ENCODE measurements around the gene GPS2. TPM values are rescaled to one million over a fixed set of nuclear protein-coding genes. Genes with fewer than 3 reads are reported as not detected.
A peak's percentile ranks its signal among the peaks of the same experiment; 100 is the strongest.
"Not testable (repeated sequence)": the region's sequence is repeated elsewhere in the genome, so short reads cannot be mapped to it uniquely, and the experiment has no call there.

Gene GPS2
- total RNA-seq, 1 donor from 2014 or later = 48.2 TPM

GRCh38 chr17:7340179-7340578 lies 25.0 kb upstream of the GPS2 start:
- no peak for DNase-seq (ENCODE audit: extremely low read depth, low read depth, low spot score)

- DNase-seq (ENCODE audit: extremely low read depth, low read depth, low spot score) = not testable (repeated sequence)
Observed at GRCh38 chr17:7337600-7337999, 22.4 kb upstream of the GPS2 start.

GRCh38 chr17:7336240-7337175 lies 21.3 kb upstream of the GPS2 start, which contains the start of gene ACAP1:
ACAP1 (plus strand) TSS chr17:7336529; CDS start chr17:7336735, 206 bp downstream.
- DNase-seq (ENCODE audit: extremely low read depth, low read depth, low spot score) = no peak

- not testable (repeated sequence) for DNase-seq (ENCODE audit: extremely low read depth, low read depth, low spot score)
Observed at GRCh38 chr17:7335765-7336164, 20.6 kb upstream of the GPS2 start.

GRCh38 chr17:7334938-7335538 lies 19.9 kb upstream of the GPS2 start:
- DNase-seq (ENCODE audit: extremely low read depth, low read depth, low spot score) = no peak

- not testable (repeated sequence) for DNase-seq (ENCODE audit: extremely low read depth, low read depth, low spot score)
Observed at GRCh38 chr17:7332600-7333069, 17.5 kb upstream of the GPS2 start.

- no peak for DNase-seq (ENCODE audit: extremely low read depth, low read depth, low spot score)
Observed at GRCh38 chr17:7332111-7332510, 17.0 kb upstream of the GPS2 start.

GRCh38 chr17:7330638-7331015 lies 15.5 kb upstream of the GPS2 start:
- DNase-seq (ENCODE audit: extremely low read depth, low read depth, low spot score) = no peak

GRCh38 chr17:7329997-7330637 lies 15.0 kb upstream of the GPS2 start:
- peak; percentile 60 for DNase-seq (ENCODE audit: extremely low read depth, low read depth, low spot score)

GRCh38 chr17:7329374-7329996 lies 14.3 kb upstream of the GPS2 start:
- peak; percentile 92 for DNase-seq (ENCODE audit: extremely low read depth, low read depth, low spot score)

- DNase-seq (ENCODE audit: extremely low read depth, low read depth, low spot score) = no peak
Observed at GRCh38 chr17:7328840-7329373, 13.7 kb upstream of the GPS2 start, which contains the start of gene NEURL4. NEURL4 (minus strand) TSS chr17:7329335; CDS start chr17:7329312, 23 bp downstream.

- no peak for DNase-seq (ENCODE audit: extremely low read depth, low read depth, low spot score)
Observed at GRCh38 chr17:7328009-7328408, 12.8 kb upstream of the GPS2 start.

- no peak for DNase-seq (ENCODE audit: extremely low read depth, low read depth, low spot score)
Observed at GRCh38 chr17:7327501-7327900, 12.3 kb upstream of the GPS2 start.

GRCh38 chr17:7327056-7327455 lies 11.9 kb upstream of the GPS2 start:
- no peak for DNase-seq (ENCODE audit: extremely low read depth, low read depth, low spot score)

GRCh38 chr17:7326186-7326585 lies 11.0 kb upstream of the GPS2 start:
- DNase-seq (ENCODE audit: extremely low read depth, low read depth, low spot score) = no peak

GRCh38 chr17:7325031-7325528 lies 9.9 kb upstream of the GPS2 start:
- no peak for DNase-seq (ENCODE audit: extremely low read depth, low read depth, low spot score)

- DNase-seq (ENCODE audit: extremely low read depth, low read depth, low spot score) = no peak
Observed at GRCh38 chr17:7324438-7324779, 9.2 kb upstream of the GPS2 start.

GRCh38 chr17:7323731-7324437 lies 8.7 kb upstream of the GPS2 start:
- no peak for DNase-seq (ENCODE audit: extremely low read depth, low read depth, low spot score)

- no peak for DNase-seq (ENCODE audit: extremely low read depth, low read depth, low spot score)
Observed at GRCh38 chr17:7322520-7323194, 7.5 kb upstream of the GPS2 start.
